Left lobe of liver (tissue), 2 donors: ENCODE measurements around the gene DIAPH1. TPM values are rescaled to one million over a fixed set of nuclear protein-coding genes. Genes with fewer than 3 reads are reported as not detected.

Experiments
- ATAC-seq: fragments of 200-7000 bp; cut with Tn5 transposase; one replicate; pipeline ENCODE4 v1.9.1; 2020; ENCODE audit warnings: mild to moderate bottlenecking, moderate library complexity
- DNase-seq: peaks from one replicate; pipeline ENCODE4 v3.0.0-alpha.2; 2020; ENCODE audit warnings: low spot score
- total RNA-seq: library from RNA; stranded (reverse); gene quantifications from one replicate; pipeline ENCODE4 v1.2.1, GENCODE V29; 2021
- donor health status: DM: no; HTN: no; CAD: no; lungs with moderate emphysema.
- donor health status: DM: no; HTN: yes; CAD: no.

DIAPH1 gene
- total RNA-seq, result 120 TPM

DNA sequence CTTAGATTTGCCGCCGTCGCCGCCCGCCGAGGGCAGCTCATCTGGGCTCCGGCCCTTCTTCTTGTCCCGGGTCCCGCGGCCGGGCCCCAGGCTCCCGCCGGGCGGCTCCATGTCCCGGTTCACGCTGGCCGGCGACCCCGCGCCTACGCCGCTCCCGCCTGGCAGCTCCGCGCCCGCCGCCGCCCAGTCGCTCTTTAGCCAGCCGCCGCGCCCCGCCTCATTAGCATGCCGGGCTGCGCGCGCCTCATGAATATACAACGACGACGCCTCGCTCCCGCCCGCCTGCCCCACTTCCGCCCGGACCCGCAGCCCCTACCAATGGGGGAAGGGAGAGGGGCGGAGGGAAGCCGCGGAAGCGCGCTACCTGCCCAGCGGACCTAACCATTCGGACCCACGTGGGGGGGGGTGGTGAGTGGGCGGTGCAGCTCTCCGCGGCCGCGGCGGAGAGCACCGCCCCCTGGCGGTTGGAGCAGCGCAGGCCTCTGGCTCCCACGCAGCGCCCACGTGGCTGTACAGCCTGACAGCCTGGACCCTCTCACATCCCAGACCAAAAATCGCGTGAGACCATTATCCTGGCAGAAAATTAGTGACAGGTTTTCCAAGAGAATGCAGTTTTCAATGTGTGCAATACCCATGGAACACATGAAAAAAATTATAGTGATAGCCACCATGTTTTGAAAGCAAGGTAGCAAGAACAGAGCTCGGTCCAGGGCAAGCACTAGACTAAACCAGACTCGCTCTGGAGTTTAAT is at the start of gene DIAPH1:
Gene DIAPH1 (minus strand): TSS at position 197 of the 751 bp plus-strand sequence. CDS start 86 bp downstream, at position 111.
- ATAC-seq, result peak; percentile 91
- DNase-seq, result peak; percentile 99

DNA sequence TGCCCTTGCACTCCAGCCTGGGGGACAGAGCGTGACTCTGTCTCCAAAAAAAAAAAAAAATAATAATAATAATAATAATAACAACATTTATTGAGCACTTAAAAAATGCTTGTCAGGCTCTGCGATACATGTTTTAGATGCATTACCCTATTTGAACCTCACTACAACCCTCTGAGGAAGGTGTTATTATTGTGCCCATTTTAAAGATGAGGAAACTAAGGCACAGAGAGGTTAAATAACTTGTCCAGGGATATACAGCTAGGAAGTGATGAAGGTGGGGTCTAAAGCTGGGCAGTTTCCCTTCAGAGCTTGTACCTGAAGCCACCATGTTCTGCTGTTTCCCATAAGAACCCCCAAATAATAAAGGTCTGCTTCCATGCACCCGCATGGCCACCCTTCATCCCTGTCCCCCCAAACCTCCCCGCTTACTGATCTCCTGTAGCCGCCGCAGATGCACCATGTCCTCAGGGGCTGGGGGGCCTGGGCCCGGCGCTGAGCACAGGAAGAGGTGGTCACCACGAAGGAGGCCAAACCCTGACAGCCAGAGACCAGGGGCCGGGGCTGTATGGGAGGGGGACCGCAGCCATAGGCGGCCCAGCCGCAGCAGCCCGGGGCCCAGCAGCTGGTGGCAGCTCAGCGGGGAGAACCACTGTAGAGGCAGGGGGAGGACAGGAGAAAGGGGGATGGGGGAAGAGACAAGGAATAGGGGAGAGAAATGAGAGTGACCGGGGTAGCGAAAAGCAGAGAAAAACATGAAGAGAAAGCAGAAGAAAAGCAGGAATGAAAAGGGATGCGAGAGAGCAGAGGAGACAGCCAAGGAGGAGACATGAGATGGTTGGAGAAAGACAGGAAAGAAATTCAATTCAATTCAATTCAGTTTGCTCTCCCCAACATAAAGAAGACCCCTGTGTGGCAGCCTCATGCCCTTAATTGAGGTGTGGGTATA is 47.5 kb upstream of the DIAPH1 start:
- ATAC-seq, result no peak
- DNase-seq, result no peak

GRCh38 chr5:141664733-141665461 is 46.1 kb upstream of the DIAPH1 start:
- DNase-seq, result peak; percentile 82
- peak; percentile 86 for ATAC-seq

GRCh38 chr5:141663506-141663905 is 44.7 kb upstream of the DIAPH1 start:
- DNase-seq (no peak), ATAC-seq (no peak)

- ATAC-seq, result no peak
- no peak for DNase-seq
Measured at GRCh38 chr5:141662028-141662427, 43.2 kb upstream of the DIAPH1 start.

- ATAC-seq, result no peak
- DNase-seq, result no peak
Measured at GRCh38 chr5:141657937-141658545, 39.2 kb upstream of the DIAPH1 start.

DNA sequence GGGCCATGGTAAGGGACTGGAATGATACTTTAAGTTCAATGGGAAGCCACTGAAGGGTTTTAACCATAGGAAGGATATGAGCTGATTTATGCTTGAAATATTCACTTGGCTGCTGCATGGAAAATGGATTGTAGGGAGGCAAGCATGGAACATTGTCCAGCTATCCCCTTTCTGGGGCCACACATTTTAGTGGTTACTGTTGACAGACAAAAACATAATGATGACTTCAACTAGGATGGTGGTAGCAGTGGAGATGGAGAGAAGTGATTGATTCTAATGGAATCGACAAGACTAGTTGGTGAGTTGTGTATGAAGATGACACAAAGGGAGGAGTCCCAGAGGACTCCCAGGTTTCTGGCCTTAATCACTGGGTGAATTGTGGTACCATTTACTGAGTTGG is 38.6 kb upstream of the DIAPH1 start:
- ATAC-seq, result no peak
- DNase-seq, result no peak

GRCh38 chr5:141656396-141656795 is 37.6 kb upstream of the DIAPH1 start:
- DNase-seq (no peak), ATAC-seq (no peak)

DNA sequence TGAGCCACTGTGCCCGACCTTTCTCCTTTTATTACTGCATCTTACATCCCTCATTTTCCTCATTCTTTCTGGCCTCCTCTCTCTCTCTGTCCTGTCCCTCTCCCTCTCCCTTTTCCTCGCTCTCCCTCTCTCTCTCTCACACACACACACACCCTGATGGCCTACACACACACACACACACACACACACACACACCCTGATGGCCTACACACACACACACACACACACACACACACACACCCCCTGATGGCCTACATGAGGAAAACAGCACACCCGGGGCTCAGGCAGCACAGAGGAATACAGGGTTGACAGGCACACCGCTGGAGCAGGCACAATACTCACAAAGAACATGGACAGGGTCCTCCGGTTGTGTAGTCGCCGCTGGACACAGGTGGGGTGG is 36.2 kb upstream of the DIAPH1 start:
- no peak for DNase-seq
- no peak for ATAC-seq

DNA sequence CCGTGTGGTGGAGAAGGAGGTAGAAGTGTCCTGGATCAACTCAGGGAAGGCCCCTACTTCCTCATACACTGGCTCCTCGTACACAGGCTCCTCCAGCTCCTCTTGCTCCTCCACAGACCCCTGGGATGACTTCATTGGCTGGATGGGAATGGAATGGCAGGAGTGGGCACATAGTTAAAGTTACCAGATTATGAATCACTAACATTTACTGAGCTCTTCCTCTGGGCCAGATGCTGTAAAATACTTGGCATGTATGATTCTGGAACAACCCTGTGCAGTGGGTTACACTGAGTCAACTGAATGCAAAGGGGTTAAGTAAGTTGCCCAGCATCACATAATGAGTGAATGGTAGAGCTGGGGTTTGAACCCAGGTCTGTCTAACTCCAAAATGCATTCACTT is 35.5 kb upstream of the DIAPH1 start:
- no peak for ATAC-seq

DNA sequence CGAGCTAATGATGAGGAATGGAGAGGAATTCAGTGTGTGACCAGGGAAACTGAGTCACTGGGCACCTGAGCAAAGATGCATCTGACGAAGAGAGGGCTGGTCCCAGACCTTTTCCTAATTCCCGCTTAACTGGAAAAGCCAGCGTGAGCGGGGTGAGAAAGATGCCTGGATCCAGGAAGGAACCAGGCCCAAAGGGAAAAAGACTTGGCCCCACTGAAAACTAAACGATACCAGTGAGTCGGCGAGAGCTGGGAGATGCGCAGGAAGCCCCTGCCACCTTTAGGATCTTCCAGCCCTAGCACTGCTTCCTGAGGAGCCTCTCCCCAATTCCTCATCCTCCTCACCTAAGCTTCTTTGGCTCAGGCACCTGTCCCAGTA is 32.9 kb upstream of the DIAPH1 start:
- DNase-seq, result no peak
- ATAC-seq, result no peak

More for the DNA sequence above, 35.5 kb upstream of the DIAPH1 start:
- DNase-seq, result no peak

- DNase-seq (peak; percentile 86), ATAC-seq (peak; percentile 96)
Measured at GRCh38 chr5:141650851-141651727, 32.3 kb upstream of the DIAPH1 start, which contains the start of gene FCHSD1. Gene FCHSD1 (minus strand): TSS chr5:141651418. CDS start chr5:141651368, 50 bp downstream.

GRCh38 chr5:141649972-141650371 is 31.2 kb upstream of the DIAPH1 start:
- DNase-seq (no peak), ATAC-seq (no peak)

DNA sequence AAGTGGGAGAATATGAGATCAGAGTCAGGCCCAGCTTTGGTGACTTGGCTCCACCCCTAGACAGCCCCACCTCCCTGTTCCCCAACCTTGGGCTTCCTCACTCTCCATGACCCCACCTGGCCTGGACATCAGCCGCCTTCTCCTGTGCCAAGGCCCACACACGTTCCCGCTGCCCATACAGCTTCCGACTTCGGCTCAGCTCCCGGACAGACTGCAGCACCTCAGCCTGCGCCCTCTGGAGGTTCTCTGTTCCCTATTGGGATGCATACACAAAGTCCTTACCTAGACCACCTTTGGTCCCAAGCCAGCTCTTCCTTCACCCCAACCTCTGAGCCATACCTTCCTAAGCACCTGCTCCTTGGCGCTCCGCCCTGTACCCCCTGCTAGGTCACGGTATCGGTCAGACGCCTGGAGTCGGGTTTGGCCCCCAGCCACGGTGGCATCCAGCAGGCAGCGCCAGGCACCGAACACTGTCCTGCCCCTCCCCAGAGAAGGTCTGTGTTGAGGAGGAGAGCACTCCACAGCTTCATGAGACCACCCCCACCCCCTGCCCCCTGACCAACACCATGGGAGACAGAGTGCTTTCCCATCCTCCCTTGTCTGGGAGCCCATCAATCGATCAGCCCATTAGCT is 30.4 kb upstream of the DIAPH1 start:
- ATAC-seq (no peak), DNase-seq (no peak)

- ATAC-seq (no peak), DNase-seq (no peak)
Measured at GRCh38 chr5:141647851-141648250, 29.1 kb upstream of the DIAPH1 start.

- DNase-seq (no peak), ATAC-seq (no peak)
Measured at GRCh38 chr5:141647242-141647641, 28.4 kb upstream of the DIAPH1 start.

DNA sequence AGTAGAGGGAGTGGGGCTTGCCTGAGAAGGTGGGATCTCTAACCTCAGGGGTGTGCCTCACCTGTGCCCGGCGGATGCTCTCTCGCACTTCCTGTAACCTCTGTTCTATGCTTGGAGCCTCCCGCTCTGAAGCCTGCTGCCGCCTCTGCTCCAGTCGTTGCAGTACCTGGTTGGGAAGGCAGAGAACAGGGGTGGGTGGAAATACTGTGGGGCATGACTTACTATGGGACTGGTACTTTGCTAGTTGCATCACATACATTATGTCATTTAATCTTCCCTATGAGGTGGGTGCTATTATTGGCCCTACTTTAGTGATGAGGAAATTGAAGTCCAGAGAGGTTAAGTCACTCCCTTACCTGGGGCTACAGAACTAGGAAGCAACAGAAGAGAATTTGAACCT is 27.2 kb upstream of the DIAPH1 start:
- ATAC-seq (no peak), DNase-seq (no peak)

GRCh38 chr5:141641634-141642267 is 23.0 kb upstream of the DIAPH1 start:
- DNase-seq, result no peak
- no peak for ATAC-seq

GRCh38 chr5:141640698-141641097 is 21.9 kb upstream of the DIAPH1 start:
- no peak for DNase-seq
- no peak for ATAC-seq
